Measurements from ENCODE around the gene ZBED4. TPM values are rescaled to one million over a fixed set of nuclear protein-coding genes. Genes with fewer than 3 reads are reported as not detected.
A peak's percentile ranks its signal among the peaks of the same experiment; 100 is the strongest.

ZBED4 gene
- total and polyA plus RNA-seq, 2 of the 13 experiments (the other 11 are each of a cell fraction or from before 2014, with no cell fraction given) = 5.4 to 9.6 TPM

- no peak for TF ChIP-seq ZBTB40 (IDR thresholded peaks at IDR 0.05)
- TF ChIP-seq ZBTB40 (CRISPR knock-in tag; IDR thresholded peaks at IDR 0.05) = peak; percentile 41; the same call in 1 of the 2 replicates
- TF ChIP-seq BCLAF1 (IDR thresholded peaks at IDR 0.05) = no peak
- no peak for TF ChIP-seq KLF16 (CRISPR knock-in tag; IDR thresholded peaks at IDR 0.05)
- TF ChIP-seq ZNF580 (CRISPR knock-in tag; IDR thresholded peaks at IDR 0.05; ENCODE audit: borderline replicate concordance, low read depth) = no peak
- TF ChIP-seq ZNF674 (CRISPR knock-in tag; IDR thresholded peaks at IDR 0.05; ENCODE audit: low read depth) = no peak
- peak; percentile 56; the same call in 1 of the 2 replicates for TF ChIP-seq ZBTB14 (CRISPR knock-in tag; IDR thresholded peaks at IDR 0.05)
- TF ChIP-seq DMAP1 (CRISPR knock-in tag; IDR thresholded peaks at IDR 0.05) = 0 out of 2 replicates have a peak, but pooled peaks have one; percentile 44
- peak; percentile 40; the same call in 1 of the 2 replicates for TF ChIP-seq ZNF768 (CRISPR knock-in tag; IDR thresholded peaks at IDR 0.05)
- peak; percentile 30; the same call in 1 of the 2 replicates for TF ChIP-seq KMT2A (CRISPR knock-in tag; IDR thresholded peaks at IDR 0.05)
- peak; percentile 38; the same call in 1 of the 2 replicates for TF ChIP-seq SIN3A (IDR thresholded peaks at IDR 0.05; ENCODE audit: borderline replicate concordance, low read depth, low read length)
- TF ChIP-seq ZBTB20 (CRISPR knock-in tag; IDR thresholded peaks at IDR 0.05; ENCODE audit: borderline replicate concordance, low read depth) = 0 out of 2 replicates have a peak, but pooled peaks have one; percentile 28
- peak; percentile 63 for TF ChIP-seq ZFX (CRISPR knock-in tag; IDR thresholded peaks at IDR 0.05; ENCODE audit: low read depth)
- no peak for TF ChIP-seq MAZ (IDR thresholded peaks at IDR 0.05; ENCODE audit: borderline replicate concordance, low read depth, low read length)
- 0 out of 2 replicates have a peak, but pooled peaks have one; percentile 43 for TF ChIP-seq MAZ (CRISPR knock-in tag; IDR thresholded peaks at IDR 0.05; ENCODE audit: low read depth)
Observed at GRCh38 chr22:49853981-49854831, 562 bp downstream of the ZBED4 start (continued).

All from HepG2 (cell line).